Liver (tissue), 9 donors: ENCODE results near the gene RAPSN. TPM values are rescaled to one million over a fixed set of nuclear protein-coding genes. Genes with fewer than 3 reads are reported as not detected.

Source experiments
- DNase-seq: peaks from one replicate; pipeline ENCODE4 v3.0.0-alpha.2; 2017; ENCODE audit warnings: low spot score
- H3K27ac ChIP-seq, 2 donors: one replicate each; pipeline ENCODE4 v1.7.0; 2013; ENCODE audit warnings: inconsistent platforms in 2 of 2, low read length in 2 of 2, control low read depth in 1 of 2, low read depth in 1 of 2, mild to moderate bottlenecking in 1 of 2
- H3K27me3 ChIP-seq, 4 donors: one replicate each; pipeline versions ENCODE4 v1.6.1 to v1.7.0; 2013; ENCODE audit warnings: low read length in 3 of 4, inconsistent platforms in 1 of 4, mild to moderate bottlenecking in 1 of 4, moderate library complexity in 1 of 4; ENCODE audit not compliant: control insufficient read depth in 4 of 4, insufficient read depth in 4 of 4
- H3K36me3 ChIP-seq, 4 donors: one replicate each; pipeline versions ENCODE4 v1.6.1 to v1.7.0; 2013; ENCODE audit warnings: low read length in 3 of 4, mild to moderate bottlenecking in 3 of 4, low read depth in 1 of 4, moderate library complexity in 1 of 4; ENCODE audit not compliant: control insufficient read depth in 4 of 4, insufficient read depth in 3 of 4
- H3K4me1 ChIP-seq, 4 donors: one replicate each; pipeline versions ENCODE4 v1.6.1 to v1.7.0; 2013; ENCODE audit warnings: low read length in 3 of 4, mild to moderate bottlenecking in 3 of 4, moderate library complexity in 1 of 4; ENCODE audit not compliant: control insufficient read depth in 4 of 4, insufficient read depth in 4 of 4
- H3K4me3 ChIP-seq, 3 donors: one replicate each; pipeline versions ENCODE4 v1.6.1 to v1.7.0; 2013; ENCODE audit warnings: low read length in 3 of 3, control low read depth in 1 of 3, low read depth in 1 of 3, mild to moderate bottlenecking in 1 of 3
- H3K9ac ChIP-seq, 2 donors: one replicate each; pipeline ENCODE4 v1.7.0; 2013; ENCODE audit warnings: low read length in 2 of 2, mild to moderate bottlenecking in 2 of 2, moderate library complexity in 2 of 2, control low read depth in 1 of 2, low read depth in 1 of 2
- H3K9me3 ChIP-seq, 4 donors: one replicate each; pipeline versions ENCODE4 v1.6.1 to v1.7.0; 2013; ENCODE audit warnings: low read length in 3 of 4; ENCODE audit not compliant: control insufficient read depth in 4 of 4
- ATF3 ChIP-seq: IDR thresholded peaks from 2 replicates; pipeline ENCODE4 v1.6.1; 2016; ENCODE audit warnings: antibody characterized with exemption
- CTCF ChIP-seq: fragments of 150-350 bp; IDR thresholded peaks from 2 replicates; pipeline ENCODE4 v1.5.1; 2017; ENCODE audit warnings: improper control_type of control experiment, low read depth, low read length; ENCODE audit not compliant: missing input control
- EGR1 ChIP-seq, 2 donors: IDR thresholded peaks; 2 replicates each; pipeline ENCODE4 v1.6.1; 2016 to 2018; ENCODE audit warnings: antibody characterized with exemption in 2 of 2, low read depth in 2 of 2
- FOXA1 ChIP-seq: IDR thresholded peaks from 2 replicates; pipeline ENCODE4 v1.6.1; 2016; ENCODE audit warnings: antibody characterized with exemption
- FOXA2 ChIP-seq: IDR thresholded peaks from 2 replicates; pipeline ENCODE4 v1.6.1; 2016; ENCODE audit warnings: antibody characterized with exemption
- GABPA ChIP-seq, 2 donors: IDR thresholded peaks in 1 of 2; conservative IDR thresholded peaks in 1 of 2; 2 replicates each; pipeline ENCODE4 v1.6.1; 2016; ENCODE audit warnings: antibody characterized with exemption in 2 of 2, mild to moderate bottlenecking in 1 of 2, moderate library complexity in 1 of 2
- HNF4A ChIP-seq, 2 donors: conservative IDR thresholded peaks; 2 replicates each; pipeline ENCODE4 v1.6.1; 2016; ENCODE audit warnings: antibody characterized with exemption in 2 of 2, mild to moderate bottlenecking in 2 of 2
- HNF4G ChIP-seq: IDR thresholded peaks from 2 replicates; pipeline ENCODE4 v1.6.1; 2016; ENCODE audit warnings: antibody characterized with exemption
- JUND ChIP-seq, 2 donors: IDR thresholded peaks; 2 replicates each; pipeline ENCODE4 v1.6.1; 2016; ENCODE audit warnings: antibody characterized with exemption in 2 of 2
- MAX ChIP-seq: IDR thresholded peaks from 2 replicates; pipeline ENCODE4 v1.6.1; 2016; ENCODE audit warnings: antibody characterized with exemption
- NR2F2 ChIP-seq: IDR thresholded peaks from 2 replicates; pipeline ENCODE4 v1.6.1; 2016; ENCODE audit warnings: antibody characterized with exemption
- RAD21 ChIP-seq, 2 donors: IDR thresholded peaks; 2 replicates each; pipeline ENCODE4 v1.6.1; 2016; ENCODE audit warnings: antibody characterized with exemption in 2 of 2, mild to moderate bottlenecking in 2 of 2
- REST ChIP-seq: IDR thresholded peaks from 2 replicates; pipeline ENCODE4 v1.6.1; 2016; ENCODE audit warnings: antibody characterized with exemption, mild to moderate bottlenecking
- RXRA ChIP-seq, 2 donors: IDR thresholded peaks; 2 replicates each; pipeline ENCODE4 v1.6.1; 2017 to 2018; ENCODE audit warnings: antibody characterized with exemption in 2 of 2, mild to moderate bottlenecking in 1 of 2
- SP1 ChIP-seq: IDR thresholded peaks from 2 replicates; pipeline ENCODE4 v1.6.1; 2018; ENCODE audit warnings: antibody characterized with exemption, mild to moderate bottlenecking
- TAF1 ChIP-seq: conservative IDR thresholded peaks from 2 replicates; pipeline ENCODE4 v1.6.1; 2016; ENCODE audit warnings: antibody characterized with exemption, mild to moderate bottlenecking
- YY1 ChIP-seq: IDR thresholded peaks from 2 replicates; pipeline ENCODE4 v1.6.1; 2016; ENCODE audit warnings: antibody characterized with exemption, mild to moderate bottlenecking
- whole genome bisulfite sequencing: extraction: QIAGEN DNeasy Blood & Tissue Kit; methylation state at CpG from one replicate; pipeline ENCODE4 v1.1.7; 2013; 5-methylcytosine and 5-hydroxymethylcytosine counted together
- polyA plus RNA-seq, 2 donors: library from polyadenylated mRNA; stranded (reverse) in 1 of 2; unstranded in 1 of 2; fragments of 200-250 nt in 1 of 2; fragments of >200 nt in 1 of 2; fragmentation: Nextera tagmentation in 1 of 2; extraction: Ambion mirVana in 1 of 2; gene quantifications; one replicate each; pipeline versions ENCODE4 v1.2.1 to v1.2.3, GENCODE V29; 2013 to 2015
- total RNA-seq, 2 donors: library from RNA; depleted of rRNA; stranded (reverse); fragments of >200 nt; gene quantifications; one replicate each; pipeline ENCODE4 v1.2.3, GENCODE V29; 2014
- TF ChIP-seq, protein P1 (sequence below): IDR thresholded peaks from 2 replicates; pipeline ENCODE4 v1.6.1; 2016; ENCODE audit warnings: antibody characterized with exemption
- donor health status: healthy.
- donor health status: healthy.
- donor health status: healthy.
- donor health status: healthy.
- donor health status: healthy.

The RAPSN gene
- total and polyA plus RNA-seq, 4 donors: 0.12 to 0.59 (median 0.28) TPM; not detected in 1

- no peaks in the 10 kb centered on the region for H3K27me3 ChIP-seq
- peaks cover 0 to 33% (median 9%) of the 10 kb centered on the region in 4 donors for H3K36me3 ChIP-seq
- H3K9ac ChIP-seq: no peak overlapping the region
- WGBS: 94% methylated on average over 13 of the region's 13 CpGs
- no peak overlapping the region for H3K27ac ChIP-seq
- no peak for TF ChIP-seq FOXA2
- TF ChIP-seq RAD21 (IDR thresholded peaks at IDR 0.05): no peak
- TF ChIP-seq SP1: no peak
- no peak for TF ChIP-seq FOXA1
- H3K4me3 ChIP-seq: no peak overlapping the region
- no peak for DNase-seq
- H3K4me1 ChIP-seq: peaks cover 0 to 11% (median 8%) of the 10 kb centered on the region in 4 donors
- H3K9me3 ChIP-seq: no peaks in the 10 kb centered on the region
Observed at GRCh38 chr11:47413351-47413750, 35.6 kb downstream of the RAPSN start.

DNA sequence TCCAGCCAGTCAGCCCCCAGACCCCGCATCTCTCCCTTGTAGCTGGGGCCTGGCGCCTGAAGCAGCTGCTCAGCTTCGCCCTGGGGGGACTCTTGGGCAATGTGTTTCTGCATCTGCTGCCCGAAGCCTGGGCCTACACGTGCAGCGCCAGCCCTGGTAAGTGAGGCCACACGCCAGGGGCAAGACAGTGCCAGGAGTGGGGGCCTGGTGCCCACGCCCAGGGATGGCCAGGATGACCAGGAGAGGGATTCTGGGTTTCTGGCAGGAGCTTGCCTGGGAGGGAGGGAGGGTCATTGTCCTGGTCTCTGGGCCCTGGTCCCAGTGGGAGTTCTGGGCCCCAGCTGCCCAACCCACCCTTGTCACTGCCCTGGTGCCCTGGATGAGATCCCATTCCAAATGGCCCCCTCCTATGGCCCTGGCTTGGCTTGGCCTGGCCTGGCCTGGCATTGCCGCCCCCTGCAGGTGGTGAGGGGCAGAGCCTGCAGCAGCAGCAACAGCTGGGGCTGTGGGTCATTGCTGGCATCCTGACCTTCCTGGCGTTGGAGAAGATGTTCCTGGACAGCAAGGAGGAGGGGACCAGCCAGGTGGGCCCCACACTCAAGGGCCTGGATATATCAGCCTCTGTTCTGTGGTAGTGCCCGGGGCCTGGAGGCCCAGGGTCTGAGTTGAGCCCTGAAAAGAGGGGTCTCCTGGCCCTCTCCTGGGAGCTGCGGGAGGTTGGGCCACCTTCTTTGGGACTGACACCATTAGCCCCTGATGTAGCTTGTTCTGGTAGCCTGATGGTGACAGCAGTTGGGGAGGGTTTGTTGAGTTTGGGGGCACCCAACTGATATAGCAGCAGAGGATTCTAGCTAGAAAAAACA lies 36.8 kb downstream of the RAPSN start:
- H3K9me3 ChIP-seq: no peaks in the 10 kb centered on the region
- H3K27ac ChIP-seq: no peak overlapping the region
- H3K4me1 ChIP-seq: peaks cover 0 to 18% (median 15%) of the 10 kb centered on the region in 4 donors
- H3K9ac ChIP-seq: no peak overlapping the region
- TF ChIP-seq FOXA1 (no peak), HNF4A (conservative IDR thresholded peaks at IDR 0.05) (no peak), CTCF (peak; percentile 57), RAD21 (IDR thresholded peaks at IDR 0.05) (peak; percentile 56 to 78)
- 79% methylated on average over 12 of the region's 12 CpGs for WGBS
- no peaks in the 10 kb centered on the region for H3K27me3 ChIP-seq
- H3K36me3 ChIP-seq: peaks cover 0 to 24% (median 7%) of the 10 kb centered on the region in 4 donors
- DNase-seq: peak; percentile 63
- no peak overlapping the region for H3K4me3 ChIP-seq

DNA sequence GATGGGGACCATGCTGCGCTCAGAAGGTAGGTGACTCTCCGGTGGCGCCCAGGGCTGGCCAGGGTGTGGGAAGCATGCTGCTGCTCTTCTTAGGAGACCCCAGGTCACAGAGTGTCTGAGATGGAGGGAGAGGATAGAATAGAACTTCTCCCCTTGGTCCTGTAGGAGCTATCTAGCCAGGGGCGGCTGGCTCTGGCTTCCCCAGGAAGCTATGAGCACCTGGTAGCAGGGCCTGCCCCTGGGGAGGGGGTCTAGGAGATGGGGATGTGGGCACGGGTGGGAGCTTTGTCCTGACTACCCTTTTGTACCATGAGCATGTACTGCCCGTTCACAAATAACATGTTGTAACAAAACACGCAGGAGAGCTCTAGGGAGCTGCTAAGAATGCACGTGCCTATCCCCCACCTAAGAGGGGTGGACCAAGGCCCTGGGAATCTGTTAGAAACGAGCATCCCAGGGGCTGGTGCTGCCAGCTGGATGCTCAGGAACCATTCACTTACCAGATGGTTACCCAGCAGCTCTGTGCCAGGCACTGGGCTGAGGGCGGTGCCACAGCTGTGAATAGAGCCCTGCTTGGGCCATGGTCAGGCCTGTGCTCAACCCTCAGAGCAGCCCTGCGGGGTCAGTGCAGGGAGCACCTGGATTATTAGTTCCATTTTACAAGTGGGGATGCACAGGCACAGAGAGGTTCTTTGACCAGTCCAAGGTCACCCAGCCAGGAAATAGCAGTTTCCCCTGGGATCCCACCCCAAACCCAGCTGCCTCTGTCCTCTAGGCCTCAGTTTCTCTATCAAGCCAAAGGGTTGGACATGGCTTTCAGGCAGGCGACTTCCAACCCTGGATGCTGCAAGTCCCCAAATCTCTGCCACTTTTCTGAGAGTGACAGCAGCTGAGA lies 38.3 kb downstream of the RAPSN start:
- H3K36me3 ChIP-seq: peaks cover 0 to 22% (median 7%) of the 10 kb centered on the region in 4 donors
- peaks cover 0 to 18% (median 15%) of the 10 kb centered on the region in 4 donors for H3K4me1 ChIP-seq
- no peaks in the 10 kb centered on the region for H3K27me3 ChIP-seq
- H3K4me3 ChIP-seq: no peak overlapping the region
- 90% methylated on average over 12 of the region's 12 CpGs for WGBS
- H3K27ac ChIP-seq: no peak overlapping the region
- no peak overlapping the region for H3K9ac ChIP-seq
- no peaks in the 10 kb centered on the region for H3K9me3 ChIP-seq
- DNase-seq: peak; percentile 24
- TF ChIP-seq SP1 (no peak), MAX (no peak), HNF4A (conservative IDR thresholded peaks at IDR 0.05) (no peak), FOXA2 (no peak), HNF4G (no peak), EGR1 (IDR thresholded peaks at IDR 0.05; ENCODE audit: low read depth in 2 of 2) (no peak), REST (no peak), RXRA (IDR thresholded peaks at IDR 0.05) (no peak), YY1 (no peak), JUND (IDR thresholded peaks at IDR 0.05) (no peak), NR2F2 (no peak), TAF1 (no peak), FOXA1 (no peak), GABPA (IDR thresholded peaks at IDR 0.05 in 1 of 2, conservative IDR thresholded peaks at IDR 0.05 in 1 of 2) (no peak), ATF3 (no peak)
- TF ChIP-seq, protein P1, sequence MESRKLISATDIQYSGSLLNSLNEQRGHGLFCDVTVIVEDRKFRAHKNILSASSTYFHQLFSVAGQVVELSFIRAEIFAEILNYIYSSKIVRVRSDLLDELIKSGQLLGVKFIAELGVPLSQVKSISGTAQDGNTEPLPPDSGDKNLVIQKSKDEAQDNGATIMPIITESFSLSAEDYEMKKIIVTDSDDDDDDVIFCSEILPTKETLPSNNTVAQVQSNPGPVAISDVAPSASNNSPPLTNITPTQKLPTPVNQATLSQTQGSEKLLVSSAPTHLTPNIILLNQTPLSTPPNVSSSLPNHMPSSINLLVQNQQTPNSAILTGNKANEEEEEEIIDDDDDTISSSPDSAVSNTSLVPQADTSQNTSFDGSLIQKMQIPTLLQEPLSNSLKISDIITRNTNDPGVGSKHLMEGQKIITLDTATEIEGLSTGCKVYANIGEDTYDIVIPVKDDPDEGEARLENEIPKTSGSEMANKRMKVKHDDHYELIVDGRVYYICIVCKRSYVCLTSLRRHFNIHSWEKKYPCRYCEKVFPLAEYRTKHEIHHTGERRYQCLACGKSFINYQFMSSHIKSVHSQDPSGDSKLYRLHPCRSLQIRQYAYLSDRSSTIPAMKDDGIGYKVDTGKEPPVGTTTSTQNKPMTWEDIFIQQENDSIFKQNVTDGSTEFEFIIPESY: no peak
